Thyroid gland (tissue), 4 donors: ENCODE measurements around the gene ADAM11.

Source experiments
- CTCF ChIP-seq, 6 experiments: fragments of 200-600 bp in 3 of 6; fragments of 450-650 bp in 3 of 6; sonication (generic) in 3 of 6; IDR thresholded peaks; one replicate each; pipeline ENCODE4 v1.5.1; 2016 to 2019; ENCODE audit warnings: antibody characterized with exemption in 6 of 6, mild to moderate bottlenecking in 2 of 6, inconsistent platforms in 1 of 6, moderate library complexity in 1 of 6
- POLR2A ChIP-seq, 2 donors: fragments of 450-650 bp; IDR thresholded peaks; one replicate each; pipeline ENCODE4 v1.6.1; 2017; ENCODE audit warnings: antibody characterized with exemption in 2 of 2, mild to moderate bottlenecking in 2 of 2, moderate library complexity in 1 of 2

- no peak for TF ChIP-seq CTCF (IDR thresholded peaks at IDR 0.05)
- TF ChIP-seq POLR2A (IDR thresholded peaks at IDR 0.05) = no peak
These were observed 29.4 kb downstream of the ADAM11 start for GRCh38 chr17:44788139-44788538.
